Trophoblast cell (in vitro differentiated cells and primary cell): Measurements from ENCODE around the gene RCVRN.

Source experiments
- DNase-seq, 2 donors: peaks; one replicate each; pipeline ENCODE4 v3.0.0-alpha.2; 2016
- H2AFZ ChIP-seq: 2 replicates; pipeline ENCODE4 v1.6.1; 2013; ENCODE audit warnings: low read length, moderate library complexity, mild to moderate bottlenecking; ENCODE audit not compliant: insufficient read depth, poor library complexity
- H2AK5ac ChIP-seq: 2 replicates; pipeline ENCODE4 v1.6.1; 2013; ENCODE audit warnings: mild to moderate bottlenecking, low read length
- H2BK120ac ChIP-seq: 2 replicates; pipeline ENCODE4 v1.6.1; 2013; ENCODE audit warnings: low read length, mild to moderate bottlenecking, moderate library complexity; ENCODE audit not compliant: insufficient read depth, poor library complexity
- H2BK12ac ChIP-seq: 2 replicates; pipeline ENCODE4 v1.6.1; 2013; ENCODE audit warnings: mild to moderate bottlenecking, low read length, moderate library complexity
- H2BK5ac ChIP-seq: 2 replicates; pipeline ENCODE4 v1.6.1; 2013; ENCODE audit warnings: low read length, low read depth, moderate library complexity, mild to moderate bottlenecking; ENCODE audit not compliant: poor library complexity
- H3K14ac ChIP-seq: 2 replicates; pipeline ENCODE4 v1.6.1; 2013; ENCODE audit warnings: mild to moderate bottlenecking, low read length
- H3K18ac ChIP-seq: 2 replicates; pipeline ENCODE4 v1.6.1; 2013; ENCODE audit warnings: mild to moderate bottlenecking, low read length
- H3K23ac ChIP-seq: 2 replicates; pipeline ENCODE4 v1.6.1; 2013; ENCODE audit warnings: low read length
- H3K27ac ChIP-seq: 2 replicates; pipeline ENCODE4 v1.5.1; 2013; ENCODE audit warnings: low read depth, mild to moderate bottlenecking, inconsistent platforms, low read length, moderate library complexity
- H3K27me3 ChIP-seq: 2 replicates; pipeline ENCODE4 v1.6.1; 2013; ENCODE audit warnings: inconsistent platforms, mild to moderate bottlenecking, low read length, moderate library complexity; ENCODE audit not compliant: insufficient read depth
- H3K36me3 ChIP-seq, 2 experiments: 1 replicate in 1 of 2; 2 replicates in 1 of 2; pipeline ENCODE4 v1.6.1; 2013; ENCODE audit warnings: low read length in 2 of 2, mild to moderate bottlenecking in 2 of 2, moderate library complexity in 1 of 2; ENCODE audit not compliant: insufficient read depth in 2 of 2, control insufficient read depth in 1 of 2
- H3K4ac ChIP-seq: 2 replicates; pipeline ENCODE4 v1.6.1; 2013; ENCODE audit warnings: low read depth, mild to moderate bottlenecking, low read length, moderate library complexity
- H3K4me1 ChIP-seq, 2 experiments: 1 replicate in 1 of 2; 2 replicates in 1 of 2; pipeline ENCODE4 v1.6.1; 2013; ENCODE audit warnings: low read length in 2 of 2, mild to moderate bottlenecking in 2 of 2, moderate library complexity in 1 of 2; ENCODE audit not compliant: insufficient read depth in 2 of 2, control insufficient read depth in 1 of 2
- H3K4me2 ChIP-seq: 2 replicates; pipeline ENCODE4 v1.6.1; 2013; ENCODE audit warnings: inconsistent platforms, mild to moderate bottlenecking, low read length, moderate library complexity
- H3K4me3 ChIP-seq: 2 replicates; pipeline ENCODE4 v1.5.1; 2013; ENCODE audit warnings: mild to moderate bottlenecking, low read depth, low read length, inconsistent platforms
- H3K79me1 ChIP-seq: one replicate; pipeline ENCODE4 v1.6.1; 2013; ENCODE audit warnings: low read length
- H3K79me2 ChIP-seq: 2 replicates; pipeline ENCODE4 v1.6.1; 2013; ENCODE audit warnings: low read length, mild to moderate bottlenecking; ENCODE audit not compliant: control insufficient read depth, insufficient read depth, poor library complexity
- H3K9ac ChIP-seq: 2 replicates; pipeline ENCODE4 v1.6.1; 2013; ENCODE audit warnings: mild to moderate bottlenecking, low read length
- H3K9me3 ChIP-seq: 2 replicates; pipeline ENCODE4 v1.6.1; 2013; ENCODE audit warnings: low read depth, mild to moderate bottlenecking, control low read depth, inconsistent platforms, low read length; ENCODE audit not compliant: insufficient read depth
- H4K12ac ChIP-seq: 2 replicates; pipeline ENCODE4 v1.6.1; 2013; ENCODE audit warnings: low read depth, mild to moderate bottlenecking, low read length, moderate library complexity
- H4K8ac ChIP-seq: 2 replicates; pipeline ENCODE4 v1.6.1; 2013; ENCODE audit warnings: low read depth, mild to moderate bottlenecking, low read length, moderate library complexity
- H4K91ac ChIP-seq: one replicate; pipeline ENCODE4 v1.6.1; 2013; ENCODE audit warnings: low read depth, mild to moderate bottlenecking, low read length, moderate library complexity
- whole genome bisulfite sequencing: extraction: QIAGEN DNeasy Blood & Tissue Kit; methylation state at CpG from one replicate; pipeline ENCODE4 v1.1.7; 2013; ENCODE audit warnings: missing lambda C conversion rate; ENCODE audit not compliant: insufficient read length, insufficient coverage; ENCODE audit errors: extremely low coverage; 5-methylcytosine and 5-hydroxymethylcytosine counted together

The RCVRN gene

DNA sequence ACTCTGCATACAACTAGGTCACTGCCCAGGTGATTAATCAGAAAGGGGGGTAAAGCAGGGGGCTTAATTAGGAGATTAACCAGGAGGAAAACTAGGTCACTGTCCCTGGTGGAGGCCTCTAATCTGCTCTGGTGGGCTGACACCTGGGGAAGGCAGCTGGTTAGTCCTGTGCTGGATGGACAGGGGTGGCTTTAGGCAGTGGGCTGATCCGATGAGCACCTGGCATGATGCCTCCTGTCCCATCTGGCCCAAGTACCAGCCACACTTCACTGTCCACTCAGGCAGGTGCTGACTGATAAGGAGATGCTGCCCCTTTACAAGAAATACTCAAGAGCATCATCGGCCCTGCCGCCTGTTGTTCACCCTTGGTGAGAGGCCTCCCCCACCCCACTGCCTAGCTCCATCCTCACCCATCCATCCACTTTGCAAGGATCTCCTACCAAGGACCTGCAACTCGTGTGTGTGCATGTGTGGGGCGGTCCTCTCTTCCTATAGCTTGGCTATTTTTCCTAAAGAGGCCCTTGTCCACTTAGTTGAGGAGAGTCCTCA lies 13.8 kb upstream of the RCVRN start:
- Histone ChIP-seq H3K4me3 (no peak overlapping the region), H3K4ac (no peak overlapping the region), H4K12ac (no peak overlapping the region), H4K8ac (no peak overlapping the region), H3K79me1 (no peaks in the 10 kb centered on the region), H3K27me3 (no peaks in the 10 kb centered on the region), H3K23ac (no peak overlapping the region), H3K9me3 (no peaks in the 10 kb centered on the region), H4K91ac (no peak overlapping the region), H3K18ac (no peak overlapping the region), H3K4me1 (no peaks in the 10 kb centered on the region), H3K27ac (no peak overlapping the region), H3K14ac (no peak overlapping the region), H2BK12ac (no peak overlapping the region), H2BK120ac (no peak overlapping the region), H2AFZ (no peak overlapping the region), H3K79me2 (no peaks in the 10 kb centered on the region), H3K36me3 (peaks cover 31 to 44% of the 10 kb centered on the region in 2 experiments), H2BK5ac (no peak overlapping the region), H3K4me2 (no peak overlapping the region), H2AK5ac (no peak overlapping the region), H3K9ac (no peak overlapping the region)
- no CpG with 5 or more reads among the region's 5 CpGs for WGBS
- no peak for DNase-seq

DNA sequence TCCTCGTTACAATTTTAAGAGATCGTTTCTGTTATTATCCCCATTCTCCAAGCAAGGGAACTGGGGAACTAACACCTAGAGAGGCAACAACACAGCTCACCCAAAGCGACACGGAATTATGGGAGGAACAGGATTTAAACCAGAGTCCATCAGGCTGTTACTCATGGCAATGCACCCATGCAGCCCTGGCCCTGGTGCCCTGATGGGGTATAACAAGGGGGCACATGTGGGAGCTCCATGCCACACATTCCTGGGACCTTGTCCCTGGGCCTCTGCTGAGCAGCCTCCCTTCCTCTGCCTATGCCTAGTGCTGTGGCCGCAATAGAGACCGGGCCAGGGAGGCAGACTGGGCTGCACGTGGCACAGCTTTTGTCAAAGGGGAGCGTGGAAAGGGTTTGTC lies 13.3 kb upstream of the RCVRN start:
- Histone ChIP-seq H3K9me3 (no peaks in the 10 kb centered on the region), H3K14ac (no peak overlapping the region), H4K12ac (no peak overlapping the region), H3K23ac (no peak overlapping the region), H4K8ac (no peak overlapping the region), H3K79me2 (no peaks in the 10 kb centered on the region), H3K4me2 (no peak overlapping the region), H3K18ac (no peak overlapping the region), H3K9ac (no peak overlapping the region), H2BK120ac (no peak overlapping the region), H3K4ac (no peak overlapping the region), H3K4me1 (no peaks in the 10 kb centered on the region), H3K79me1 (no peaks in the 10 kb centered on the region), H3K4me3 (no peak overlapping the region), H4K91ac (no peak overlapping the region), H2BK5ac (no peak overlapping the region), H3K27ac (no peak overlapping the region), H3K36me3 (peaks cover 33 to 46% of the 10 kb centered on the region in 2 experiments), H2AK5ac (no peak overlapping the region), H2AFZ (no peak overlapping the region), H2BK12ac (no peak overlapping the region), H3K27me3 (no peaks in the 10 kb centered on the region)
- WGBS: no CpG with 5 or more reads among the region's 8 CpGs
- no peak for DNase-seq

DNA sequence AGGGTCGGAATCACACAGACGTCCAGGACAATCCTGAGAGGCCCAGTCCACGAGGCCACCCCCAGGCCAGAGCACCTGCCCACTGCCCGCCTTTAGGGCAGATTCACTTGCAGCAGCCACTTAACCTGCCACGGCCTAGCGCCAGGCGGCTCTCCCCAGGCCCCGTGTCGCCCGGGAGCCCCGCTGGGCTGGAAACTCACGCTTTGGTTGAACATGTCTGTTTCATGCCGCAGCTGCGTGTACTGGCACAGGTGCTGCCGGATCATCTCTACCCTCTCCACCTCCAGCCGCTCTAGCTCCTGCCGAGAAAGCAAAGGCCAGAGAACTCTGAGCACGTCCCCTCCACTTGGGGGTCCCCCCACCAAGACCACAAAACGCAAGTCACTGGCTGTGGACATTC lies 12.7 kb upstream of the RCVRN start:
- Histone ChIP-seq H2BK120ac (no peak overlapping the region), H2BK12ac (no peak overlapping the region), H2AFZ (no peak overlapping the region), H3K79me2 (no peaks in the 10 kb centered on the region), H3K23ac (no peak overlapping the region), H3K27me3 (no peaks in the 10 kb centered on the region), H2BK5ac (no peak overlapping the region), H3K18ac (no peak overlapping the region), H4K91ac (no peak overlapping the region), H3K9me3 (no peaks in the 10 kb centered on the region), H3K14ac (no peak overlapping the region), H3K27ac (no peak overlapping the region), H3K9ac (no peak overlapping the region), H2AK5ac (no peak overlapping the region), H3K4me2 (no peak overlapping the region), H4K8ac (no peak overlapping the region), H4K12ac (no peak overlapping the region), H3K36me3 (peaks cover 34 to 49% of the 10 kb centered on the region in 2 experiments), H3K4me1 (no peaks in the 10 kb centered on the region), H3K4me3 (no peak overlapping the region), H3K4ac (no peak overlapping the region), H3K79me1 (no peaks in the 10 kb centered on the region)
- no peak for DNase-seq
- WGBS: no CpG with 5 or more reads among the region's 19 CpGs

DNA sequence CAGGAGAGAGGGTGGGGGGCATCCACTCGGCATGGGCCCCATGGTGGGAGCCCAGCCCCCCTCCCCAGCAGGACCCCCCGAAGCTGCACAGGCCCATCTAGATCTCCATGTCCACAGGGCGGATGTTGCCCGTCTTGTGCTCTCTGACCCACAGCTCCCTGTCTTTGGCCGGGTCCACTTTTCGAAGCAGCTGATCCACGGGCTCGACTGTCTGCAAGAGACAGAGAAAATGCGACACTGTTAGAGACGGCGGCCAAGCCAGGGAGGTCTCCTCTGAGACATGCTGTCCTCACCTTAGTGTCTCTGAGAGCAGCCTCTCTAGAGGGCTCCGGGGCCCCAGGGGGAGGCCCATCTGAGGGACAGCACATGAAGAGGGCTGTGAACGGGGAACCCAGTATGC lies 12.1 kb upstream of the RCVRN start:
- Histone ChIP-seq H2BK120ac (no peak overlapping the region), H3K27me3 (no peaks in the 10 kb centered on the region)

More for the DNA sequence above, 12.1 kb upstream of the RCVRN start:
- no peak overlapping the region for H2AFZ ChIP-seq
- no peak overlapping the region for H3K14ac ChIP-seq
- no CpG with 5 or more reads among the region's 13 CpGs for WGBS
- H2AK5ac ChIP-seq: no peak overlapping the region
- H3K79me2 ChIP-seq: no peaks in the 10 kb centered on the region
- no peak overlapping the region for H3K9ac ChIP-seq
- H3K4me1 ChIP-seq: no peaks in the 10 kb centered on the region
- H3K4ac ChIP-seq: no peak overlapping the region
- H2BK5ac ChIP-seq: no peak overlapping the region
- no peak overlapping the region for H2BK12ac ChIP-seq
- no peak overlapping the region for H3K4me3 ChIP-seq
- no peak for DNase-seq
- no peak overlapping the region for H4K12ac ChIP-seq
- no peaks in the 10 kb centered on the region for H3K79me1 ChIP-seq
- no peak overlapping the region for H4K8ac ChIP-seq
- H4K91ac ChIP-seq: no peak overlapping the region
- no peak overlapping the region for H3K27ac ChIP-seq
- no peak overlapping the region for H3K23ac ChIP-seq
- peaks cover 34 to 53% of the 10 kb centered on the region in 2 experiments for H3K36me3 ChIP-seq
- no peaks in the 10 kb centered on the region for H3K9me3 ChIP-seq
- H3K4me2 ChIP-seq: no peak overlapping the region
- H3K18ac ChIP-seq: no peak overlapping the region
